ENCODE results near the gene CEP350.
A peak's percentile ranks its signal among the peaks of the same experiment; 100 is the strongest.

CEP350 gene, protein sequence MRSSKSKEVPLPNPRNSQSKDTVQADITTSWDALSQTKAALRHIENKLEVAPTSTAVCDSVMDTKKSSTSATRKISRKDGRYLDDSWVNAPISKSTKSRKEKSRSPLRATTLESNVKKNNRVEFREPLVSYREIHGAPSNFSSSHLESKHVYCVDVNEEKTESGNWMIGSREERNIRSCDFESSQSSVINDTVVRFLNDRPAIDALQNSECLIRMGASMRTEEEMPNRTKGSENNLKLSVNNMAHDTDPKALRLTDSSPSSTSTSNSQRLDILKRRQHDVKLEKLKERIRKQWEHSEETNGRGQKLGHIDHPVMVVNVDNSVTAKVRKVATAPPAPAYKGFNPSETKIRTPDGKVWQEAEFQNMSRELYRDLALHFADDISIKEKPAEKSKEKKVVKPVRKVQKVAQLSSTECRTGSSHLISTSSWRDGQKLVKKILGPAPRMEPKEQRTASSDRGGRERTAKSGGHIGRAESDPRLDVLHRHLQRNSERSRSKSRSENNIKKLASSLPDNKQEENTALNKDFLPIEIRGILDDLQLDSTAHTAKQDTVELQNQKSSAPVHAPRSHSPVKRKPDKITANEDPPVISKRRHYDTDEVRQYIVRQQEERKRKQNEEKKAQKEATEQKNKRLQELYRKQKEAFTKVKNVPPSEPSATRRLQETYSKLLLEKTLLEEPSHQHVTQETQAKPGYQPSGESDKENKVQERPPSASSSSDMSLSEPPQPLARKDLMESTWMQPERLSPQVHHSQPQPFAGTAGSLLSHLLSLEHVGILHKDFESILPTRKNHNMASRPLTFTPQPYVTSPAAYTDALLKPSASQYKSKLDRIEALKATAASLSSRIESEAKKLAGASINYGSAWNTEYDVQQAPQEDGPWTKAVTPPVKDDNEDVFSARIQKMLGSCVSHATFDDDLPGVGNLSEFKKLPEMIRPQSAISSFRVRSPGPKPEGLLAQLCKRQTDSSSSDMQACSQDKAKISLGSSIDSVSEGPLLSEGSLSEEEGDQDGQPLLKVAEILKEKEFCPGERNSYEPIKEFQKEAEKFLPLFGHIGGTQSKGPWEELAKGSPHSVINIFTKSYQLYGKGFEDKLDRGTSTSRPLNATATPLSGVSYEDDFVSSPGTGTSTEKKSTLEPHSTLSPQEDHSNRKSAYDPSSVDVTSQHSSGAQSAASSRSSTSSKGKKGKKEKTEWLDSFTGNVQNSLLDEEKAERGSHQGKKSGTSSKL (N-terminal part only)

DNA sequence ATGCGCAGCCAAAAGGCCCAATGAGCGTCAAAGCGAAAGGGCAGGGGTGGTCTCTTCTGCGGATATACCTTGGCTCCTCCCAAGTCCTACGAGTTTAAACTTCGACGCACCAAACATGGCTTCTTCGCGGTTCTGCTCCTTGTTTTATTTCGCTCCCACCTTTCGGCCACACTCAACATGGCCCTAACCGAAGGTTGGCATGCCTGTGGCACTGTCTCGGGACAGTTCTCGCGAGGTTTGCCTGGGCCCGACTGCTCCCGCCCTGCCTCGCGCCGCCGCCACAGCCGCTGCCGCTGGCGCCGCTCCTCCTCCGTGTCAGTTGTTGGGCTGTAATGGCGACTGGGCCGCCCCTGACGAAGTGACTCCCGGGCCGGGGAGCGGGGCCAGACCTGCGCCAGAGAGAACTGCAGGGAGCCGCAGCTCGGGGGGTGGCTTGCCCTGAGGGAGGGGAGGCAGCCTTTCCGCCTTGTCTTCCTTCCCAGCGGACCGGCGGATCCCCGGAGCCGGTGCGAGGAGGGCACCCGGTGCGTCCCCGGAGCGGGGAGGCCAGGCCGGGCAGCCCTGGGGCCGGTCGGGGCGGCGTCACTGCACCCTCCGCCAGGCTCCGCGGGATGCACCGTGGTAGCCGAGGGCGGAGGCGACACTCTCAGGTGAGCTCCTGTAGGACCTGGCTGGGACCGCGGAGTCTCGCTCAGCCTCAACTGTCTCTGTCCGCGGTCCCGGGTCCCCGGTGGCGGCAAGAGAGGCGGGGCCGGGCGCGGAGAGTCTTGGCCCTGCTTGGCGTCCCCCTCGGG, at the start of gene CEP350:
Gene CEP350 (plus strand): TSS at position 318 of the 794 bp plus-strand sequence. CDS start 31,372 bp downstream, outside the sequence.
- DNase-seq: peak; percentile 98

- DNase-seq: peak; percentile 37
Observed at GRCh38 chr1:179910934-179911333, 43.7 kb upstream of the CEP350 start.

DNA sequence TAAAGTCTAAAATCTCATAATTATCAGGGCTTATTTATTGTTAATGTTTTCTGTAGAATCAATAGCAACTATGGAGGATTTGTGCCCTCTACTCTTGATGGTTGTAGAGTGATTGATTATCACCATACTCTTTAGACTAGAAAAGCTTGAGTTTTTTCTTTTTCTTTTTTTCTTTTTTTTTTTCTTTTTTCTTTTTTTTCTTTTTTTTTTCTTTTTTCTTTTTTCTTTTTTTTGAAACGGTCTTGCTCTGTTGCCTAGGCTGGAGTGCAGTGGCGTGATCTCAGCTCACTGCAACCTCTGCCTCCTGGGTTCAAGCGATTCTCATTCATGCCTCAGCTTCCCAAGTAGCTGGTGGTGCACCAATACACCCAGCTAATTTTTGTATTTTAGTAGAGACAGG, 42.8 kb upstream of the CEP350 start:
- no peak for DNase-seq

DNA sequence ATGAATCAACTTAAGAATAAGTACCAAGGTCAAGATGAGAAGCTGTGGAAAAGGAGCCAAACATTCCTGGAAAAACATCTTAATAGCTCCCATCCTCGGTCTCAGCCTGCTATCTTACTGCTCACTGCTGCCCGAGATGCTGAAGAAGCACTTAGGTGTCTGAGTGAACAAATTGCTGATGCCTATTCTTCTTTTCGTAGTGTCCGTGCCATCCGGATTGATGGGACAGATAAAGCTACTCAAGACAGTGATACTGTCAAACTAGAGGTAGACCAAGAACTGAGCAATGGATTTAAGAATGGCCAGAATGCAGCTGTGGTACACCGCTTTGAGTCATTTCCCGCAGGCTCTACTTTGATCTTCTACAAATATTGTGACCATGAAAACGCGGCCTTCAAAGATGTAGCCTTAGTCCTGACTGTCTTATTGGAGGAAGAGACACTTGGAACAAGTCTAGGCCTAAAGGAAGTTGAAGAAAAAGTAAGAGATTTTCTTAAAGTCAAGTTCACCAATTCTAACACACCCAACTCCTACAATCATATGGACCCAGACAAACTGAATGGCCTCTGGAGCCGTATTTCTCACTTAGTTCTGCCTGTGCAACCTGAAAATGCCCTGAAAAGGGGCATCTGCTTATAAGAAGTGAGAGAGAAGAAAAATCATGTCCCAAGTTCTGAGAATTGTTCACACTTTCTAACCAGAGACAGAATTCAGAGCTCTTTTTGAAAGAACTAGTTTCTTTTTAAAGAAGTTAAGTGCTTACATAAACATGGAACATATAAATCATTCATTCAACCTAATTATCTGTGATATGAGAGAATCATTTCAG, 36.8 kb upstream of the CEP350 start:
- DNase-seq: no peak

DNA sequence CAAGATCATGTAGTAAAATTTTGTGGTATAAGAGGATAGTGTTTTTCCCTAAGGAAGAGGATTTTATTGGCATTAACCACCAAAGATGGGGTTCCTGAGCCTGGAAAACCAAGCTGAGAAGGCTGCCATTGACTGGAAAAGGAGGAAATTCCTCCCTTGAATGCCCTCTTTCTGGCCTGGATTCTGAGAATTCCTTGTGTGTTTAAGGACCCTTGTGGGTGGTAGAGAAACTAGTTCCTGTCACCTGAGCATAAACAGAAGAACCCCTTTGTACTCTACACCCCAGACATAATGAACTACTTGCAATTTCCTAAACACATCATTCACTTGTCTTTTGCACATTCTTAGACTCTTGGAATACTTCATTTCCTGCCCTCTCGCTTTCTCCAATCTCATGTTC, 33.1 kb upstream of the CEP350 start:
- no peak for DNase-seq

GRCh38 chr1:179921981-179922872, 32.4 kb upstream of the CEP350 start:
- no peak for DNase-seq

DNA sequence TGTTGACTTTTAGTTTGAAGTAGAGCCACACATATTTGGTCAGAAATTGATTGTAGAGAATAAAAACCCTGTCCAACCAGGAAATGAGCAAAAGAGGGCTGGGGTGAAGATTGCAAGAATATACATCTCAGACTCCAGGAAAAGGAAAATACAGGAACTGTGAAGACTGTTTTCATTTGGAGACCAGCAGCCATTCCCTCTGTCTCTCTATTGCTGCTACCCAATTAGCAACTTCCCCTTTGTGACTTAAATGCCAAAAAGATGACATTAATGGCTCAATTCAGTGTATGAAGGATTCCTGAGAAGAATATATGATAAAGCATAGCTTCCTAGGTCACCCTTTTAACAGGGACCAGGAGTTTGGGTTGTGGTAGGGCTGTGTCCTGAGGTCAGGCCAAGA, 31.6 kb upstream of the CEP350 start:
- no peak for DNase-seq

DNA sequence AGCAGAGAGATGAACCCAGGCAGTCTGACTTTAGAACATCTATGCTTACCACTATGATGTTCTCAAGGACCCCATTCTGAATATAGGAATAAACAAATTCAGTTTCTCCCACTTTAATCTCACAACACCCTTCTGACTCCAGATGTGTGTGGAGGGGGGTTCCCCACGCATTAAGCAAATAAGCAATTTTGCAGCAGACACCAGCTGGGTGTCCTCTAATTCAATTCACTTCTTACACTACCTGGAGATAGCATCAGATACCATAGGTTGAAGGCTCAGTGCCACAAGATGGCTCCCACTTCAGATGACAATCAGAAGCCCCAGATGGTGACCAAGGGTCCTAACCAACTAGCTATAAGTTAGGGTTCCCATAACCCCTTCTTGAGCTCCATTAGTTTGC, 30.3 kb upstream of the CEP350 start:
- no peak for DNase-seq

GRCh38 chr1:179925302-179925701, 29.3 kb upstream of the CEP350 start:
- DNase-seq: no peak

GRCh38 chr1:179925922-179926849, 28.4 kb upstream of the CEP350 start:
- peak; percentile 28 for DNase-seq

DNA sequence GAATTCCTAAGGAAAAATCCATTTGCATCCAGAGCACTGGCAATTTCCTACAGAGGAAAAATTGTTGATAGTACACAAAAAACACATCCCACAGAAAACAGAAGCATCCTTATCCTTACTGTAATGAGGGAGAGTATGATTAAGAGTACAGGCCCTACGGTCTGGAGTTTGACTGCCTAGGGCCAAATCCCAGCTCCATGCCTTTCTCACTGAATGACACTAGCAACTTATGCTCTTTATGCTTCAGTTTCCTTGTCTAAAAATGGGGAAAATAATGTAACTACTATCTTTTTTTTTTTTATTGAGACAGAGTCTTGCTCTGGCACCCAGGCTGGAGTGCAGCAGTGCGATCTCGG, 27.8 kb upstream of the CEP350 start:
- DNase-seq: no peak

DNA sequence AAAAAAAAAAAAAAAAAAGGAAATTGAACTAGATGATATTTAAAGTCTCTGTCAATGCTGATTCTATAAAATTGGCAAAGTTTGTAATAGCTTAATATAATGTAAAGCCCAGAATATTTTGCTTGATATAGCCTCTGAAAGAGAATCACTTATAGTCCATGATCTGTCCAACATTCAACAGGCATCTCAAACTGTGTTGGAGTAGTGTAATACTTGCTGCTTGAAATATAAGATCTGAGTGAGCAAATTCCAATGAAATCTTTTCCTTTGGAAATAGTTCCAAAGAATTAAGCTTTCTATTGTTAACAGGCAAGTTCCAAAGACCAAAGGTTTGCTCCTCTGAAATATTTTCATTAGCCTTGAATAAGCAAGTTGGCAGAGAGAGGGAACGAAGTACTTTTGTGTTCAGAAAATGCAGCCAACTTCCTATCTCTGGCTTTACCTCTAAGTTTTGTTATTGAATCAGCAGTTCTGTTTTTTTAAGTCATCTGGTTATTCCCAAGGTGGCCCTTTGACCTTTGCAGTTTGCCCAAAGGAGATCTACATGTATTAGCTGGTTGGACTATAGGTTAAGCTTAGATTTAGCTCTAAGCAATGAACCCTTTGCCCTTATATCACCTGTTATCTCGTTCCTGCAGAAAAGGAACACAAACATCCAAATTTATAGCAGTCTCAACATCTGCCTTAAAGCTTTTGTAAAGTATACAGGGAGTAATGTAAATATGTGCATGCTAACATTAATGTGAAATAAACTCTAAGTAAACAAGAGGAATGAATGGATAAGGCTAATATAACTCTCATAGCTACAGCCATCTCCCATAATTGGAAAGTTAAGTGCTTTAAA, 24.4 kb upstream of the CEP350 start:
- no peak for DNase-seq

DNA sequence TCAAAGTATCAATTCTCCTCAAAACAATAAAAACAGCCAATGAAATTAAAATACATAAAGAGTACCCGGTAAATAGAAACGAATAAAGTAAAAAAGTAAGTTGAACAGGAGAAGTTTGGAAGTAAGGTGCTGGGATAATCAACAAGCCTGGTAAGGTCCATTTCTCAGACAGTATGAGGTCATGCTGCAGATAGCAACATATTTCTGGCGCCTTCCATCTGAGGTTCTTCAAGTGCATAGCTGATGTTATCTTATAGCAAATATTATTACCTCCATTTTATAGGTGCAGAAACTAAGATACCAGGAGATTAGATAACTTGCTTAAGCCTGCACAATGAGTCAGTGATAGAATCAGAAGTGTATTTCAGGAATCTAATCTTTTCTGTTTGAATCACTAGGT, 23.7 kb upstream of the CEP350 start:
- DNase-seq: no peak

GRCh38 chr1:179933219-179933618, 21.4 kb upstream of the CEP350 start:
- no peak for DNase-seq

DNA sequence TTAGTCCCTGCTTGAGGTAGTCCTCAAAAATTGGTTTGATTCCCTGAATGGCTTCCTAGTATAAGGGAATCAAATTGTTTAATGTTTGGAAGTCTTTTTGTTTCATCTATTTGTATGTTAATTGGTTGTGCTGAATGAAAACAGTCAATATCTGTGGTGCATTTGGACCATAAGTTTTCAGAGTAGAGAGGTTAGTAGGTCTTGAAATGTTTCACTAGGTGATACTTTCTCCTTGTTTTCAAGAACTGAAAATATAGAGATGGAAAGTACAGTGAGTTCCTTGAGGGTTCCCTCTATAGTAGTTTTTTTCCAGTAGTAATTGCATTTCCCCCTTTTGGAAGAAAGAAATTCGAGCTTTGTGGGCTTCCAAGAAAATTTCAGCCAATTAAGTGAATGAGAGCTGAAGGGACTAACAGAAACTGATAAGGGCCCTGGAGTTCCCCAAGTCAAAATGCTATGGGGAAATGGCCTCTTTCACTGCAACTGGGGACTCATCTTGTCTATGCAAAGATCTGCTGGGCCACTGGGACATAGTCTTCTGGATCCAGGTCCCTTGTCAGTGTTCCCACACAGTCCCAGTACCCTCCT, 18.6 kb upstream of the CEP350 start:
- DNase-seq: no peak

DNA sequence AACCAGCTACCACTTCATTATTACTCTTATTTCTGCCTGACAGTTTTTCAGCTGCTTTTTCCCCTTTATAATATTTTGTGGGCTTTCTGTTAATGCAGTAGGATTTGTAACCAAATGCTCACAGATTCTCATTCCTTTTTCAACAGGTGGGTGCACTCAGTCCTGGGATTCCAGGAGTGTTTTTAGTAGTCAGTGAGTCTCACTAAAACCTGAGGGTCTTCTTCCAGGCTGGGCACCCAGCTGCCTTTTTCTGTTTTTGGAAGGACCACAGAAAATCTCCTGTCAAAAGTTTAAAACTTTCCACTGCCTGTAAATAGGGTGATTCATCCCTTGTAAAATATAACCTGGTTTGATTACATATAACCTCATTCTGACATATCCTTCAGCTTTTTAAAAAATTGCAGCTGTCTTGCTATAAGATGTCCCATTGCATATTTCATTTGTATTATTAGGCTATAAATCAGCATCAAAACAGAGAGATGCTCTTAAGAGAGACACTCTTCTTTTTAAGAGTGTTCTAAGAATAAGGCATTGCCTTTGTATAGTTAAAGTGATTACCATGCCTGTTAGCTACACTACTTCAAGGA, 16.8 kb upstream of the CEP350 start:
- DNase-seq: no peak

DNA sequence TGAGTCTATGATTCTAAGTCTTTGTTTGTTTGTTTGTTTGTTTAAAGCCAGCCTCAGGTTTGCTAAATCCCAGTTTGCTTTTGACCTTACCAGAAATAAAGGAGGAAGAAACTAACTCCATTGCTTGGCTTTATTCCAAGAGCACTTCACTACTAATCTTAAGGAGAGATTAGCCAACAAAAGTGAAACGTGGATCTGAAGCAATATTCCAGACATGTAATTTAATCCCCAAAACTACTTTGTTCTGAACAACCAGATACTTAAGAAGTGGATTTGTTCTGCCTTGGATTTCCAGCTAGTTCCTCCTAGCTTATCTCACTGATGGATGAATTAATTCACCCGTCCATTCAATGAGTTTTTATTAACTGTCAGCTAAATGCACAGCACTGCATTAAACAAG, 15.9 kb upstream of the CEP350 start:
- no peak for DNase-seq

GRCh38 chr1:179939941-179940340, 14.7 kb upstream of the CEP350 start:
- no peak for DNase-seq
